ENCODE results near the gene NDUFS7. TPM values are rescaled to one million over a fixed set of nuclear protein-coding genes. Genes with fewer than 3 reads are reported as not detected.

NDUFS7 gene
- total RNA-seq, 1 donor from 2014 or later: 71.7 TPM

DNA sequence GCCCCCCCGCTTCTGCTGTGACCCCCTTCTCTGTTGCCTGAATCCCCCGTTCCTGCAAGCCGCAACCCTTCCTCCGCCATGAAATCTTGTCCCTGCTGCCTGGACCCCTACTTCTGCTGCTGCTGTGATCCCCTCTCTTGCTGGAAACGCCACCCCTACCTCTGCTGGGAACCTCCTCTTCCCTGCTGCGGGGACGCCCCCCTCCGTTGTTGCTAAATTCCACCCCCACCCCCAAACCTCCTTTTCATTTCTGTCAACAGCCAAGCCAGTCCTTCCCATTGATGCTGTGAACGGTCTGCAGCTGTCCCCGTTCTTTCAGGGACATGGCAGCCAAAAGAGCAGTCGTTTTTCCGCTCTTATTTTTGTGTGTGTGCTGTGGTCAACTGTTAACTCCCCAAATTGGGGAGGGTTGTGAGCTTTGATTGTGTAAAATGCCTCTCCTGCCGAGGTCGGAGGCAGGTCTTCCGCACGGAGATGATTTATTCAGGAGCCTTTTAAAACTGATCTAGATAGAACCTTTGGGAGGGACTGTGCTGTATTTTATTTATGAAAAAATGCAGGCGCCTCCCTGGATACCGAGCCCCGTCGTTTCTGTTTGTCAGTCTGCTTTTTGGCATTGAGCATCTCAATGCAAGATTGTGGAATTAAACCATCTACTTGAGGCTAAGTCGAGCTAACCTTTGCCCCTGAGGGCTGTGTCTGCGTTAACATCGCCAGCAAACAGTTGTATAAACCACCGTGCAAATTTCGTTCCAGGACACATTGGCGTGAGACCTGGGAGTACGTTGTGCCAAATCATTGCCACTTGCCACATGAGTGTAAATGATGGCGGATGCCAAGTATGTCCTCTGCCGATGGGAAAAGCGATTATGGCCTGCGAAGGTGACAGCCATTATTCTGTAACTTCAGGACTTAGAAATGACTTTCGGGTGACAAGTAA lies 27.9 kb upstream of the NDUFS7 start:
- H3K4me3 Mint-ChIP-seq (ENCODE audit: unreplicated experiment): peak overlapping the region; percentile 82
- peaks cover 23% of the 10 kb centered on the region for H3K4me1 Mint-ChIP-seq (ENCODE audit: unreplicated experiment)
- peak overlapping the region; percentile 83 for H3K27ac Mint-ChIP-seq (ENCODE audit: unreplicated experiment)
- peaks cover 23% of the 10 kb centered on the region for H3K36me3 Mint-ChIP-seq (ENCODE audit: unreplicated experiment)
- TF ChIP-seq CTCF (IDR thresholded peaks at IDR 0.05): no peak
- no peak for DNase-seq (ENCODE audit: extremely low spot score, unreplicated experiment)
- H3K27me3 Mint-ChIP-seq (ENCODE audit: unreplicated experiment): no peaks in the 10 kb centered on the region
- no peaks in the 10 kb centered on the region for H3K9me3 Mint-ChIP-seq (ENCODE audit: unreplicated experiment)

GRCh38 chr19:1356508-1356865 lies 27.2 kb upstream of the NDUFS7 start:
- H3K36me3 Mint-ChIP-seq (ENCODE audit: unreplicated experiment): peaks cover 23% of the 10 kb centered on the region
- H3K4me3 Mint-ChIP-seq (ENCODE audit: unreplicated experiment): peak overlapping the region; percentile 82
- no peak for TF ChIP-seq CTCF (IDR thresholded peaks at IDR 0.05)
- peak overlapping the region; percentile 7 for H3K27ac Mint-ChIP-seq (ENCODE audit: unreplicated experiment)
- H3K27me3 Mint-ChIP-seq (ENCODE audit: unreplicated experiment): no peaks in the 10 kb centered on the region
- no peaks in the 10 kb centered on the region for H3K9me3 Mint-ChIP-seq (ENCODE audit: unreplicated experiment)
- H3K4me1 Mint-ChIP-seq (ENCODE audit: unreplicated experiment): peaks cover 29% of the 10 kb centered on the region
- DNase-seq (ENCODE audit: extremely low spot score, unreplicated experiment): no peak

- no peak for TF ChIP-seq CTCF (IDR thresholded peaks at IDR 0.05)
- no peak for DNase-seq (ENCODE audit: extremely low spot score, unreplicated experiment)
- no peak overlapping the region for H3K4me3 Mint-ChIP-seq (ENCODE audit: unreplicated experiment)
- H3K9me3 Mint-ChIP-seq (ENCODE audit: unreplicated experiment): no peaks in the 10 kb centered on the region
- peaks cover 23% of the 10 kb centered on the region for H3K36me3 Mint-ChIP-seq (ENCODE audit: unreplicated experiment)
- H3K4me1 Mint-ChIP-seq (ENCODE audit: unreplicated experiment): peaks cover 40% of the 10 kb centered on the region
- no peaks in the 10 kb centered on the region for H3K27me3 Mint-ChIP-seq (ENCODE audit: unreplicated experiment)
- H3K27ac Mint-ChIP-seq (ENCODE audit: unreplicated experiment): no peak overlapping the region
Measured at GRCh38 chr19:1357531-1358109, 26.1 kb upstream of the NDUFS7 start.

DNA sequence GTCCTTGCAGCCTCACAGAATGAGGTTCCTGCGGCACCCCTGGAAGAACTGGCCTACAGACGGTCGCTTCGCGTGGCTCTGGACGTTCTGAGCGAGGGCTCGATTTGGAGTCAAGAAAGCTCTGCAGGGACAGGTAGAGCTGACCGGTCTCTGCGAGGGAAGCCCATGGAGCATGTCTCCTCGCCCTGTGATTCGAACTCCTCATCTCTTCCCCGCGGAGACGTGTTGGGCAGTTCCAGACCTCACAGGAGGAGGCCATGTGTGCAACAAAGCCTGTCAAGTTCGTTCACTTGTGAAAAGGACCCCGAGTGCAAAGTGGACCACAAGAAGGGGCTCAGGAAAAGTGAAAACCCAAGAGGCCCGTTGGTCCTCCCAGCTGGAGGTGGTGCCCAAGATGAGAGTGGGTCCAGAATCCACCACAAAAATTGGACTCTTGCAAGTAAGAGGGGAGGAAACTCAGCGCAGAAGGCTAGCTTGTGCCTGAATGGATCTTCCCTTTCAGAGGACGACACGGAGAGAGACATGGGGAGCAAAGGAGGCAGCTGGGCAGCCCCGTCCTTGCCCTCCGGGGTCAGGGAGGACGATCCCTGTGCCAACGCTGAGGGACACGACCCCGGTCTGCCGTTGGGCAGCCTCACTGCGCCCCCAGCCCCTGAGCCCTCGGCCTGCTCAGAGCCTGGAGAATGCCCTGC lies 23.4 kb upstream of the NDUFS7 start:
- peaks cover 36% of the 10 kb centered on the region for H3K36me3 Mint-ChIP-seq (ENCODE audit: unreplicated experiment)
- TF ChIP-seq CTCF (IDR thresholded peaks at IDR 0.05): no peak

More for the DNA sequence above, 23.4 kb upstream of the NDUFS7 start:
- Mint-ChIP-seq H3K9me3 (ENCODE audit: unreplicated experiment) (no peaks in the 10 kb centered on the region), H3K4me1 (ENCODE audit: unreplicated experiment) (peaks cover 41% of the 10 kb centered on the region), H3K27ac (ENCODE audit: unreplicated experiment) (peak overlapping the region; percentile 87), H3K27me3 (ENCODE audit: unreplicated experiment) (no peaks in the 10 kb centered on the region), H3K4me3 (ENCODE audit: unreplicated experiment) (peak overlapping the region; percentile 26)
- DNase-seq (ENCODE audit: extremely low spot score, unreplicated experiment): no peak

Data from osteocyte (in vitro differentiated cells).